GM23248 (cell line): ENCODE measurements around the gene E2F4. TPM values are rescaled to one million over a fixed set of nuclear protein-coding genes. Genes with fewer than 3 reads are reported as not detected.
A peak's percentile ranks its signal among the peaks of the same experiment; 100 is the strongest.

ENCODE experiments used
- DNase-seq: peaks from one replicate; pipeline ENCODE4 v3.0.0-alpha.2; 2015
- H2AFZ ChIP-seq: fragments of 200-600 bp; sonication (generic); 2 replicates; pipeline ENCODE4 v1.6.1; 2016; ENCODE audit warnings: antibody characterized with exemption
- H3F3A ChIP-seq: fragments of 200-600 bp; sonication (generic); 2 replicates; pipeline ENCODE4 v1.6.1; 2016; ENCODE audit warnings: mild to moderate bottlenecking, antibody characterized with exemption, mixed run types; ENCODE audit not compliant: insufficient read depth
- H3K27ac ChIP-seq: fragments of 200-600 bp; sonication (generic); 2 replicates; pipeline ENCODE4 v1.5.1; 2016; ENCODE audit warnings: mild to moderate bottlenecking
- H3K27me3 ChIP-seq: fragments of 200-600 bp; sonication (generic); replicated peaks from 2 replicates; pipeline ENCODE4 v1.6.1; 2016; ENCODE audit warnings: mild to moderate bottlenecking; ENCODE audit not compliant: insufficient read depth
- H3K36me3 ChIP-seq: fragments of 200-600 bp; sonication (generic); 2 replicates; pipeline ENCODE4 v1.6.1; 2016; ENCODE audit warnings: low read depth, mild to moderate bottlenecking
- H3K4me1 ChIP-seq: fragments of 200-600 bp; sonication (generic); 2 replicates; pipeline ENCODE4 v1.6.1; 2016; ENCODE audit warnings: mild to moderate bottlenecking; ENCODE audit not compliant: insufficient read depth
- H3K4me2 ChIP-seq: fragments of 200-600 bp; sonication (generic); one replicate; pipeline ENCODE4 v1.6.1; 2016; ENCODE audit warnings: mild to moderate bottlenecking; ENCODE audit not compliant: unreplicated experiment
- H3K4me3 ChIP-seq: fragments of 200-600 bp; sonication (generic); 2 replicates; pipeline ENCODE4 v1.5.1; 2016; ENCODE audit warnings: mild to moderate bottlenecking
- H3K79me2 ChIP-seq: fragments of 200-600 bp; sonication (generic); 2 replicates; pipeline ENCODE4 v1.6.1; 2016; ENCODE audit warnings: mild to moderate bottlenecking; ENCODE audit not compliant: insufficient read depth
- H3K9ac ChIP-seq: fragments of 200-600 bp; sonication (generic); 2 replicates; pipeline ENCODE4 v1.6.1; 2016; ENCODE audit warnings: mild to moderate bottlenecking
- H3K9me2 ChIP-seq: fragments of 200-600 bp; sonication (generic); 2 replicates; pipeline ENCODE4 v1.6.1; 2016; ENCODE audit warnings: mixed run types, mild to moderate bottlenecking, moderate library complexity; ENCODE audit not compliant: insufficient read depth
- H3K9me3 ChIP-seq: fragments of 200-600 bp; sonication (generic); one replicate; pipeline ENCODE4 v1.6.1; 2017; ENCODE audit warnings: low read depth
- H4K20me1 ChIP-seq: fragments of 200-600 bp; sonication (generic); 2 replicates; pipeline ENCODE4 v1.6.0; 2016; ENCODE audit not compliant: insufficient read depth
- EZH2 ChIP-seq: fragments of 200-600 bp; sonication (generic); IDR thresholded peaks from 2 replicates; pipeline ENCODE4 v1.6.1; 2018; ENCODE audit warnings: antibody characterized with exemption, mild to moderate bottlenecking; ENCODE audit not compliant: insufficient read depth, poor library complexity, severe bottlenecking
- EZH2phosphoT487 ChIP-seq: fragments of 200-600 bp; sonication (generic); IDR thresholded peaks from 2 replicates; pipeline ENCODE4 v1.6.1; 2018; ENCODE audit warnings: antibody characterized with exemption, moderate library complexity, mild to moderate bottlenecking, low read depth; ENCODE audit not compliant: insufficient read depth
- WGBS, 2 experiments: methylation state at CpG; one replicate each; pipeline ENCODE4 v1.1.6; 2015 to 2017; ENCODE audit warnings: low lambda C conversion rate in 2 of 2, low coverage in 1 of 2; ENCODE audit errors: missing lambda C conversion rate in 2 of 2; 5-methylcytosine and 5-hydroxymethylcytosine counted together
- in situ Hi-C: fragments of 300-500 bp; cut with MboI; formaldehyde crosslinking; loops from 2 replicates; pipeline ENCODE4 v1.15.0; 2020
- polyA plus RNA-seq: library from polyadenylated mRNA; unstranded; fragments of >200 nt; fragmentation: Nextera tagmentation; extraction: Ambion mirVana; gene quantifications from 2 replicates; pipeline ENCODE4 v1.2.1, GENCODE V29; 2016
- total RNA-seq: library from RNA; depleted of rRNA; stranded (reverse); fragments of >200 nt; shearing (Covaris generic); gene quantifications from 2 replicates; pipeline ENCODE4 v1.2.3, GENCODE V29; 2014

E2F4 gene
- total and polyA plus RNA-seq, 2 experiments from 2014 or later, result 50.0 to 82.0 TPM

GRCh38 chr16:67163164-67163998 lies 28.6 kb upstream of the E2F4 start:
- no peak overlapping the region for H3K4me3 ChIP-seq
- no peak for DNase-seq
- no peaks in the 10 kb centered on the region for H3K9me3 ChIP-seq
- no peak overlapping the region for H3K27ac ChIP-seq
- peaks cover 5% of the 10 kb centered on the region; the same call in 1 of the 2 replicates for H3F3A ChIP-seq
- in situ Hi-C loops, result loop anchor here (25.0 kb wide), 1 partner anchor 201 kb away; the partner anchor contains the start of gene CES3
- no peak overlapping the region for H3K4me2 ChIP-seq
- no peaks in the 10 kb centered on the region for H3K36me3 ChIP-seq
- no peak overlapping the region for H2AFZ ChIP-seq
- H4K20me1 ChIP-seq, result no peaks in the 10 kb centered on the region
- no peaks in the 10 kb centered on the region for H3K9me2 ChIP-seq
- H3K79me2 ChIP-seq, result 0 out of 2 replicates have a peak, but pooled peaks cover 4% of the 10 kb centered on the region
- no peaks in the 10 kb centered on the region for H3K27me3 ChIP-seq
- 83 to 89% methylated on average over 92 to 99 of the region's 99 CpGs for WGBS, 2 experiments
- no peaks in the 10 kb centered on the region for H3K4me1 ChIP-seq
- H3K9ac ChIP-seq, result no peak overlapping the region
- TF ChIP-seq EZH2phosphoT487, result no peak
- no peak for TF ChIP-seq EZH2

GRCh38 chr16:67163999-67164558 lies 27.9 kb upstream of the E2F4 start:
- no peak for DNase-seq
- TF ChIP-seq EZH2phosphoT487 (no peak), EZH2 (no peak)
- Histone ChIP-seq H3K27ac (no peak overlapping the region), H3K4me1 (no peaks in the 10 kb centered on the region), H3K4me2 (no peak overlapping the region), H3K36me3 (no peaks in the 10 kb centered on the region), H3K9me3 (no peaks in the 10 kb centered on the region), H3K27me3 (no peaks in the 10 kb centered on the region), H3K9me2 (no peaks in the 10 kb centered on the region), H3K79me2 (0 out of 2 replicates have a peak, but pooled peaks cover 4% of the 10 kb centered on the region), H4K20me1 (no peaks in the 10 kb centered on the region), H3K4me3 (no peak overlapping the region), H3K9ac (no peak overlapping the region), H3F3A (no peaks in the 10 kb centered on the region), H2AFZ (no peak overlapping the region)
- in situ Hi-C loops, result loop anchor here (25.0 kb wide), 1 partner anchor 202 kb away; the partner anchor contains the start of gene CES3
- WGBS, 2 experiments, result 16 to 22% methylated on average over 12 to 33 of the region's 34 CpGs

GRCh38 chr16:67164599-67165061 lies 27.3 kb upstream of the E2F4 start, which contains the start of gene HSF4:
Gene HSF4, plus strand, starts transcription at chr16:67164745. Its CDS starts 67 bp downstream, at chr16:67164812.
- H3F3A ChIP-seq, result no peaks in the 10 kb centered on the region
- in situ Hi-C loops, result loop anchor here (25.0 kb wide), 1 partner anchor 202 kb away; the partner anchor contains the start of gene CES3
- TF ChIP-seq EZH2 (no peak), EZH2phosphoT487 (no peak)
- H4K20me1 ChIP-seq, result no peaks in the 10 kb centered on the region
- H2AFZ ChIP-seq, result 0 out of 2 replicates have a peak within 1 kb of the TSS, but pooled peaks have one; percentile 50
- no peaks in the 10 kb centered on the region for H3K27me3 ChIP-seq
- H3K4me2 ChIP-seq, result peak within 1 kb of the TSS; percentile 69
- DNase-seq, result peak; percentile 78
- H3K9me3 ChIP-seq, result no peaks in the 10 kb centered on the region
- H3K27ac ChIP-seq, result no peak within 1 kb of the TSS
- H3K79me2 ChIP-seq, result 0 out of 2 replicates have a peak, but pooled peaks cover 4% of the 10 kb centered on the region
- 6 to 10% methylated on average over 11 to 41 of the region's 41 CpGs for WGBS, 2 experiments
- H3K9ac ChIP-seq, result peak within 1 kb of the TSS; percentile 21; the same call in 1 of the 2 replicates
- H3K36me3 ChIP-seq, result no peaks in the 10 kb centered on the region
- no peaks in the 10 kb centered on the region for H3K9me2 ChIP-seq
- H3K4me1 ChIP-seq, result no peaks in the 10 kb centered on the region
- H3K4me3 ChIP-seq, result peak within 1 kb of the TSS; percentile 49
